ENCODE data around the gene CDH4.
"Not testable (repeated sequence)": the region's sequence is repeated elsewhere in the genome, so short reads cannot be mapped to it uniquely, and the experiment has no call there.

CDH4 gene

DNA sequence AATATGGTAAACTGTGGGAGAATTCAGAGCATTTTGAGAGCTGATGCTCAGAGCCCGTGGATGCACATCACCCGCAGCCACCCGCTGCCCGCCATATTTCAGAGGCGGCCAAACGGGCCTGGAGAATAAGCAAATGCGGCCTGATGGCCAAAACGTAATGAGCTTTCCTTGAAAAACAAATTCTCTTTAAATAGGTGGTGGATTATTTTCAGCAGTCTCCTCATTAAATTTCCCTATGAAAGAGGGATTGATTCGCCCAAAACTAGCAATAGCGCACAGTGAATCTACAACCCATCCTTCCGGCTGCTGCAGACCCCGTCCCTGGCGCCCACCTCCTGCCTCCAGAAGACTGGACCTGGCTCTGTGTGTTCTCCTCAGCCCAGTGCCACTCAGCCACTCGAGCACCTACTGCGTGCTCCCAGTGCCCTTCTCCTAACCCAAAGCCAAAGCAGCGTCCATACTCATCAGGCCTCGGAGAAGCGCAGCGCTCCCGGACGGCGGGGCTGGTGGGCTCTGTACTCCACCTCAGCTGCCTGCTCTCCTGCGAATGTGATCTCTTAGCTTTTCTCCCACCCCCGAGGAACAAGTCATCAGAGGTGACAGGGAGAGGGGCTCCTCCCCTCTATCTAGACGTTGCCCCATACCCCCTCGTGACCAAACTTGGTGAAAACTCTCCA lies 588.9 kb downstream of the CDH4 start:
- no peak for DNase-seq

DNA sequence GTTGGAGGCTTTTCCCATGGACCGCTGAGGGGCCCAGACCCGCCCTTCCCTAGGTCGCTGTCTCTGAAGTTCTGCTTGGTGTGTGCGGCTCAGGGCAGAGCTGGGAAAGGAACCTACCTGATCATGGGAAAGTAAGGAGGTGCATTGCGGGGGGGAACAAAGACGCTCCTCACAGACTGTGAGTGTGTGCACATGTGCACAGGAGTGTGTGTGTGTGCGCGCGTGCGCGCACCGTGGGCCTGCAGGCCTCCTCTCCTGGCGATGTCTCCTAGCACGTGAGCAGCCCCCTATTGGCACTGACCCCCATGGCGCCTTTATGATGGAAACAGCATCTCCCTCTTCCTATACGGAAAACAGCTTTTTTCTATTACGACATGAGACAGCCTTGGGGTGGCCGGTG lies 589.5 kb downstream of the CDH4 start:
- no peak for DNase-seq

DNA sequence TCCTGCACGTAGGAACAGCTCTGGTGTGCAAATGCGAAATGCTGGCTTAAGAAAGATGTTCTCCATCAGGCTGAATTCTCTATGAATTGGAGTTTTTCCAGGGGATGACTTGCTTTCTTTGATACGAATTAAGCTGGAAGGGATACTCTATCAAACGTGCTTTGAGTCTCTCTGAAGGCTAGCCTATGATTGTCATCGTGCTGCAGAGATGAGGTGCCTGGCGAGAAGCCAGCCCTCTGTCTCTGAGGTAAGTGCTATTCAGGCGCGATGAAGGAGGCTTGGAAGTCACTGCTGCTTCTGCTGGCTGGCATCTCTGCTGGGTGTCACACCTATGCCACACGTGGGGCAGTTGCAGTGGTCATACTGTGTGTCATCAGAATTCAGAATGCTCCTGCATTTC lies 589.9 kb downstream of the CDH4 start:
- no peak for DNase-seq

DNA sequence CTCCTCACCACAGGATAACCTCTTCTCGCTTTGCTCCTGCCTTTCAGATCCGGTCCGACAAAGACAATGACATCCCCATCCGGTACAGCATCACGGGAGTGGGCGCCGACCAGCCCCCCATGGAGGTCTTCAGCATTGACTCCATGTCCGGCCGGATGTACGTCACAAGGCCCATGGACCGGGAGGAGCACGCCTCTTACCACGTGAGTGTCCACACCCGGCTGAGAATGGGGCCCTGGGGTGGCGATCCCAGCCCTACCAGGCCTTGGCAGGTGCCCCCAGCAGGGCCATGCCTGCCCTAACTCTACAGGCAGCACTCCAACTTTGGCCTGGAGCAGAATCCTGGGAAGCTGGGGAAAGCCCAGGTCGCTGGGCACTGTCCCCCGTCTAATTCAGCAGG lies 592.6 kb downstream of the CDH4 start:
- no peak for DNase-seq

DNA sequence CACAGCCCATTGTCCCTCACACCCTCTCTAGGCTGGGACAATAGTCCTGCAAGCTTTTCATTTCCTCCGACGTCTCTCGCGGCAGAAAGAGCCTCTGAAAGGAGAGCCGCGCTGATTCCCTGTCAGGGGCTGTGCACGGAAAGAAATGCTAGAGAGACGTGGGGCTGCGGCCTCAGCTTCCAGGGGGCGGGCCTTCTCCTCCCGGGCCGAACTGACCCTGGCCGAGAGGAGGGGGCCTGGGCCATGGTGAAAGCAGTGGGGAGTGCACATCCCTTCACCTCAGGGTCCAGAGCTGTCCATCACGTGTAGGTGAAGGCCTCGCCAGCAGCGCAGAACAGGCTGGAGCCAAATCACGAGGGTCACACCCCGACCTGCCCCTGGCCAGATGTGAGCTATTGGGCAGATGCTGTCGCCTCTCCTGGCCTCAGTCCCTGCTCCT lies 593.2 kb downstream of the CDH4 start:
- no peak for DNase-seq

DNA sequence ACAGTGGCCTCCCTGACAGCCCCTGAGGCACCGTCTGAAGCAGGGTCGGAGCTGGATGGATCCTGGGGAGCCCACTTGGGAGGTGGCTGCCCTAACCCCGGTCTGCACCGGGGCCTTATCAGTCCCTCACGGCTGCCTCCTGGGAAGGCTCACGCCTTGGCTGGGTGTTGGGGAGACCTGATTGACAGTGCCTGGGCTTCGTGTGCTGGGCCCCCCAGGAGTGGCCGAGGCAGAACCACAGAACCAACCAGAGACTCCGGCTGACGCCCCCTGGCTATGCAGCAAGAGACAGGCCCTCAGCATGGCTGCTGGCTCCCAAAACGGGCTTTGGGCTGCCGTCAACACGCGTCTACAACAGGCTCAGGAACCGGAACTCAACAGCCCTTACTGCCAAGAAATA lies 594.0 kb downstream of the CDH4 start:
- no peak for DNase-seq

DNA sequence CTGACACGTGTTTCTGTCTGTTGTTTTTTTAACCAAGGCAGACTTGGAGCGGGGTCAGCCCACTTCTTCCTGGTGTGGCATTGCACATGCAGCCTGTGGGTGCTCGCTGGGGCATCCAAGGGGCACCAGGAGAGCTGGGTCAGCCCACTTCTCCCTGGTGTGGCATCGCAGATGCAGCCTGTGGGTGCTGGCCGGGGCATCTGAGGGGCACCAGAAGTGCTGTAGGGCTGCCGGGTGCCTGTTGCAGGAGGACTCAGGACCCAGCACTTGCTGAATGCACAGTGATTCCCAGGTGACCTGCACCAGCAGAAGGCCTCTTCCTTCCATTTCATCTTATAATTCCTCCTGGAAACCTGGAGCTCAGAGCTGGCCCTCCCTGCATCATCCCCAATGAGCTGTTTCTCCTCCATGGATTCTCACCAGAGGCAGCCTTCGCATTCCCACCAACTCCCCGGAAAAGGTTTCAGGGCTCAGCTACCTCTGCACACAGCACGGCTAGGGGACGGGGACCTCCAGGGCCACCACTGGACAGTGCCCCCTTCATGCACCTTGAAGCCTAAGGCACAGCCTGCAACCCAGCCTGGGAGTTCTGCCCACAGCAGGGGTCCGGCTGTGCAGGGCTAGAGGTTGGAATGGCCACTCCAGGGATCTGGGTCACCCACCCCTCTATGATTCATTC lies 594.8 kb downstream of the CDH4 start:
- DNase-seq: no peak

DNA sequence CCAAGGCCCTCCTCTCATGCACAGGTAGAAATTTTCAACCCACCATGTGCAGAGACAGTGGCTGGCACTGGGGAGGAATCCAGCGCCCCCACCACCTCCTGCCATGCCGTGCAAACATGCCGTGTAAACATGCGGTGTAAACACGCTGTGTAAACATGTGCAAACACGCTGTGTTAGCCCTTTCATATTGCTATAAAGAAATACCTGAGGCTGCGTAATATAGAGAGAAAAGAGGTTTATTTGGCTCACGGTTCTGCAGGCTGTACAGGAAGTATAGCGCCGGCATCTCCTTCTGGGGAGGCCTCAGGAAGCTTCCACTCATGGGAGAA lies 595.3 kb downstream of the CDH4 start:
- DNase-seq: no peak

DNA sequence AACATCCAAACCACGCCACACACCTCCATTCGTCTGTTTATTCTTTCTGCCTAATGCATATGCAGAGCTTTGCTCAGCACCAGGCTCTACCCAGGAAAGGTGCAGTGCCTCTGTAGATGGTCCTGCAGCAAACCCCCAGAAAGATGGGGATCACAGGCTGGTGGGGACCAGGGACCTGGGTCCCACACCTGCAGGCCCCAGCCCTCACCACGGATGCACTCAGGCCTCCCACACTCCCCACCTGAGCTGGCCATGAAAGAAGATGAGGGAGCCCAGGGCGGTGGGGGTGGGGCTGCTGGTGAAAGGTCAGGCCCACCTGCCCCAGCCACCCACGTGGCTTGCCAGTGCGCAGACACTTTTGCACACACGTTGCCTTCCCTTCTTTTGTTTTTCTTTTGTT lies 595.9 kb downstream of the CDH4 start:
- DNase-seq: no peak

DNA sequence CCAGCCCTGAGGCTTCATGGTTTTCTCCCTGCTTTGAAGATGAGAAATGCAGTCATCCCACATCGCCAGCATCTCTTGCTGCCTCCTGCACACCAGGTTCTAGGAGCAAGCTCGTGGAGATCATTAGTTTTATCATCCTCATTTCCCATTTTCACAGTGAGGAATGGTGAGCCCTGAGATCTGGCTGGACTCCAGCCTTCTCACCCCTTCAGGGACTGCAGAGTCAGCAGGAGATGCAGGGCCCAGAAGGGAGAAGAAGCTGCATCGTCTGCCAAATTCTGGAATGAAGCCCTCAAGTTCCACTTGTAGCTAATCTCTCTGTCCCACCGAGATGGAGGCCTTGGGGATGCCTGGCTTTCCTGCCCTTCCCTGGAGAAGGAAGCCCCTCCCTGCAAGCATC lies 596.8 kb downstream of the CDH4 start:
- no peak for DNase-seq

DNA sequence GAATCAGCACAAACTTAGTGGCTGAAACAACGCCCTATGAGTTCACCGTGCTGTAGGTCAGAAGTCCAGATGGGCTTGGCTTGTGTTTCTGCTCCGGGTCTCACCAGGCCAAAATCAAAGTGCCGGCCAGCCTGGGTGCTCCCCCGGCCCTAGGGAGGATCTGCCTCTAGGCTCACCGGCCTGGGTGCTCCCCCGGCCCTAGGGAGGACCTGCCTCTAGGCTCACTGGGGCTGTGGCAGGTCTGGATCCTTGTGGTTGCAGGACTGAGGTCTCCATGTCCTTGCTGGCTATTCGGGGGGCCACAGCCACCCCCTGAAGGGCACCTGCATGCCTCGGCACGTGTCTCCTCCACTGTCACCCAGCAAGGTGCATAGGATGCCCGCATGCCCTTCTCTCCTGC lies 597.3 kb downstream of the CDH4 start:
- no peak for DNase-seq

DNA sequence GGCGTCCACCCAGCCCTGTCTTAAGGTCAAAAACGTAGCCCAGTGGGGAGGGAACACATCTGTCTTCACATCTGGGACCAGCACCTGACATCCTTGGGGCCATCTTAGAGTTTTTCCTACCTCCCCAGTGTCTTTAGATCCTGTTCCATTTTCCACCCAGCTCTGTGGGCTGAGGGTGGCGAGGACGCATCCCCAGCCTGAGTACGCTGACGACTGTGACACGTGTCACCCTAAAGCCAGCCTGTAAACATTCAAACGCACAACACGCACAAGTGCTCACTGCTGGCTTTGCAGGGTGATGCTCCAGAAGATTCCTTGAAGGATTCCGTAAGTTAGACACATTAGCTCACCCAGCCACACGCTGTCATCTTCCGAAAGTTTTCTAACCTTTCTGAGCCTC lies 597.8 kb downstream of the CDH4 start:
- no peak for DNase-seq

DNA sequence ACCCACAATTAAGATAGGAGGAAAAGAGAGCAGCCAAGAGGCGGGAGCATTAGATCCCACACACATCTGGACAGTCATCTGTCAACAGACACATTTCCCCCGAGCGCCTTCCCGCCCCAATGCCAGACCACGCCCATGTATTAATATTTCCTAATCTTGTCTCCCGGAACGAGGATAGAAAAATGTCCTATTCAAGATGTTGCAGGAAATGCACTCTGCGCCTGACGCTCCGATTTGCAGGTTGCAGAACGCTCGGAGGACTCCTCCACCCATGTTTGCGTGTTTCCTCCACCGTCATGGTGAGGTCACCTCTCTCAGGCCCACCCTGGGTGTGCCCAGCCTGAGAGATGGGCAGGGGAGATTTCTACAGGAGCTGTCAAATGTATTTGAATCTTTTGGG lies 598.4 kb downstream of the CDH4 start:
- no peak for DNase-seq

DNA sequence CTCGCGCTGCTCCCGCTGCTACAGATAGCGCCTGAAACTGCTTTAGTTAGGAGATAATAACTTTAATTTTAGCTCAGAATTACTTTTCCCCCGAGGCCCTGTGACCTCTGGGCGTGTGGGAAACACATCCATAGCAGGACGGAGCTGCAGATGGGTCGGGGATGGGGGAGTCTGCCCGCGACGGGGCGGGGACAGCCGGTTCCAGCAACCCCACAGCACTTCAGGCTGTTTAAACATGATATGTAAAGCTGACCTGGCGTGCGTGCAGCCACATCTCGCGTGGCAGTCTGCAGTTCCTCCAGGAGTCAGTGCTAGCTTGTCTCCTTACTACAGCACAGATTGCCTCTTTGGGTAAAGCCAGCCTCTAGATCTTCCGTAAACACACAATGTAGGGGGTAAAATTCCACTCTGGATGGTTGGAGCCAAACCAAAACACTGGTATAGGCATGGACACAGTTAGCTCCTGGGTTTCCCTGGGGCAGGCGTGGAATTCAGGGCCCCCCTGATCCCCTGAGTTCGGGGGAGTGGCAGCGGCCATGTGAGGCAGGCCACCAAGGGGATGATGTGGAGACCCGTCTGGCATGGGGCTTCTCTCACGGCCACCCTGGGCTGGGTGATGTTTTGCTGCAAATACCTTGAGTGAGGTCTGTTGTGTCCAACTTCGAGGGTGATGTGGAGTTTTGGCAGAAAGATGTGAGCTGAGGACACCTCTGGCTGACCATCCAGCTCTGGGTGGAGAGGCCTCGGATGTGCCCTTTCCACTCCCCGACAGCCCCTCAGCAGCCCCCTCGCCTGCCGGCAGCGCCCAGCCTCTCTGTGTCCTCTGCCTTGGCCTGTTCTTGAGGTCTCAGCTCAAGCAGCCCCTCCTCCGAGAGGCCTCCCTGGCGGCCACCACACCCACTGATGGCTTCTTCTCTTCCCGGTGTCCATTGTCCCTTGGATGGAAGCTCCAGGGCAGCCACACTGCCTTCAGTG lies 599.2 kb downstream of the CDH4 start:
- no peak for DNase-seq

DNA sequence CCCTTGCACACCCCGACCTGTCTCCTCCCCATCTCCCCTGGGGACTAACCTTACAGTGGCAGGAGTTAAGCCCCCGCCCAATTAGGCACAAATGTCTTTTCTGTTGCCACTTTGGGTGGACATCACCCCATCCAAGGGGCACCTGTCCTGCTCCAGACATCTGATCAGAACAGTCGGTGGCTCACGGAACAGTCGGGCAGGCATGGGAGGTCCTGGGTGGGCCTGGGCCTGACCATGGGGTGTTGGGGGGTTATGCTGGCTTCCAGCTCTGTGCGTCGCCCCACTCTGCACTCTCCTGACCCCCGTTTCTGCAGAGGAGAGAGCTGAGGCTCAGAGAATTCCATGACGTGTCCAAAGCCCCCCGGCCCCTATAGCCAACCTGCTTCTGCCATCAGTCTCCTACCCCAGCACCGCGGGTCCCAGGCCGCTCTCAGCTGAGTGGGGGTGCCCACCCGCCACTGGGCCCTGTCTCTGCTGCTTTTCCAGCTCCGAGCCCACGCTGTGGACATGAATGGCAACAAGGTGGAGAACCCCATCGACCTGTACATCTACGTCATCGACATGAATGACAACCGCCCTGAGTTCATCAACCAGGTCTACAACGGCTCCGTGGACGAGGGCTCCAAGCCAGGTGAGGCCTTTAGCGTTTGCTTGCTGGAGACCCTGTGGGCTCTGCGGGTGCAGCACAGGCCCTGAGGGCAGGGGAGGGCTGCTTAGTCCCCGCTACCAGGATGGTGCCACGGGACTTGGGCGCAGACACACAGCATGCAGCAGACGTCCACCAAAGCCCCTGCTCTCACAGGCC lies 600.4 kb downstream of the CDH4 start:
- no peak for DNase-seq

DNA sequence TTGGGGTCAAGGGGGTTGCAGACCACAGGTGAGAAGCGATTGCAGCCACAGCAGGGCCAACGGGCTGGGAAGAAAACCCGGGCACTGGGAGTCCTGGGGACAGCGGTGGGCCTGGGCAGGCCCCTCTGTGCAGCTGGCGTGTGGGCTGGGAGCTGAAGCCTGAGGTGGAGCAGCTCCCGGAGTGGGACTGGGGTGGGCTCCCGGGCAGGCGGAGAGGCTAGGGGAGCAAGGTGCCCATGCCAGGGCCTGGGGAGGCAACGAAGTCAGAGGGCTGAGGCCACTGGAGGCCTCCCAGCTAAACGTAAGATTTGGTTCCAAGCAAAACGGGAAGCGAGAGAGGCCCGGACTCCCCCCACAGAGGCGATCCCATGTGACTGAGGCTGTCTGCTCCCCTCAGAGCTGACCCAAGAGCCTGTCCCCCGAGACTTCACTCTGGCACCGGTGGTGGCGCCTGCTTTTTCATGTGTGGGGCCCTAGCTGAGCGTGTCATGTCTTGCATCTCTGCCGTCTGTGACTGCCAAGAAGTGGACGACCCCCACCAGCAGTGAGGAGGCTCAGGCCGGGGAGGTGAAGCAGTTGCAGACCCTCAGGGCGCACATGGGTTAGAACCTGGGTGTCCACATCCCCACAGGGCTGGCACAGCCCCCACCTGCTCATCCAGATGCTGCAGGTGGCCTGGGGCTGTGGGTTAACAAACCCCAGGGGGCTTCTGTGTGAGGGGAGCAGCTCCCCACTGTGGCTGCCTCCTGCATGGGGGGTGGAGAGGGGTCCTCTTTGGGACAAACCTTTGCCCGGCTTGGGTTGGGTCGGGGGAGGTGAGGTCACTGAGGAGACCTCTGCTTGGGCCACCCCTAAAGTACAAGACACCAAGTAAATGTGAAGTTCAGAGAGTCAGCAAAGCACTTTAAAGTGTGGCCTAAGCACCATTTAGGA lies 601.3 kb downstream of the CDH4 start:
- no peak for DNase-seq

DNA sequence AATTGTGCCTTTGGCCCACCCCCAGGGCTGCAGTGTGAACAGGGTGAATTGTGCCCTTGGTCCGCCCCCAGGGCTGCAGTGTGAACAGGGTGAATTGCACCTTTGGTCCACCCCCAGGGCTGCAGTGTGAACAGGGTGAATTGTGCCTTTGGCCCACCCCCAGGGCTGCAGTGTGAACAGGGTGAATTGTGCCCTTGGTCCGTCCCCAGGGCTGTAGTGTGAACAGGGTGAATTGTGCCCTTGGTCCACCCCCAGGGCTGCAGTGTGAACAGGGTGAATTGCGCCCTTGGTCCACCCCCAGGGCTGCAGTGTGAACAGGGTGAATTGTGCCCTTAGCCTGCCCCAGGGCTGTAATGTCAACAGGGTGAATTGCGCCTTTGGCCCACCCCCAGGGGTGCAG lies 602.5 kb downstream of the CDH4 start:
- not testable (repeated sequence) for DNase-seq

DNA sequence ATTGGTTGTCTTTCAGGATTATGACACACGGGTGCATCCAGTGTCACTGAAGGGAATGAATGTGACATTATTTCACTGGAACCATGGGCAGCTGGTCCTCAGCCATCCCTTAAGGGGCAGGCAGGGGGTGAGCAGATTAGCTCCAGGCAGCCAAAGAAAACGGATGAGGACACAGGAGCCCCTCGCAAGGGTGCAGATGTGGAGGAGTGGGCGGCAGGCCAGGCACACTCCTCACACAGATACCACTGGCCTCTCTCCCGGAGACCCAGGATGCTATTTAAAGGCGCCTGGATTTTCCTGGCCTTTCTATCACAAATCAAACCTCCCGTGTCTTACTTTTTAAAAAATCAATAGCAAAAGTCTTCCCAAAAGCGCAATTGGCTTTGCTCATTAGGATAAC lies 603.2 kb downstream of the CDH4 start:
- no peak for DNase-seq

DNA sequence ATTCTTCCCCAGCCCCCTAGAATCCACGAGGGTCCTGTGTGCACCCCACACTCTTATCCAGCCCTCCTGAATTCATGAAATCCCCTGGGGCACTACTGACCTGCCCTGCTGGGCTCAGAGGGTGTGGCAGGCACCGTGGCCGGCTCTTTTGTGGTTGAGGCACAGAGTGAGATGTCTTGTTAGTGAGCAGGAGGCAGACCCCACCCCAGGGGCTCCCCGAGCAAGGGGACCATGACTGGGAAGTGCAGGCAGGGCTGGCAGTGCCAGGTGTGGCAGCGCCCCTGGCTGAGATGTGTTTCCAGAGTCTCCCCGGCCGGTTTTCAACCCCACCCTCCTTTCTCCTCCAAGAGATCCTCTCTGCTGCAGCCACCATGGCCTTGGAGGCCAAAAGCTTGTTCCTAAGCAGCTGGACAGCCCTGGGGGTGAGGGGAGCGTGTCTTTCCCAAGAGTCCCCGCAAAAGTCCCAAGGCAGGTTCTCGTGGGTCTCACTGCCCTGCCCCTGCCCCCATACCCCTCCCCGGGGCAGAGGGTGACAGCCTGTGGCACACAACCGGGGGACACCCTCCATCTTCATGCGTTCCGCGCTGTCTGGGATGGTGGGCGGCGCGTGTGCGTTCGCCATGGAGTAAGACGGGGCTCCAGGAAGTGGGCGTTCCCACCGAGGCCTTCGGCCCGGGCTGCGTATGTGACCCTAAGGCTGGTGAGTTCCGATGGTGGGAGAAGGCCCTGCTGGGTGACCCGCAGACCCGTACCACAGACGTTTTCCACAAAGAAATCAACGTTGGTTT lies 604.8 kb downstream of the CDH4 start:
- no peak for DNase-seq

DNA sequence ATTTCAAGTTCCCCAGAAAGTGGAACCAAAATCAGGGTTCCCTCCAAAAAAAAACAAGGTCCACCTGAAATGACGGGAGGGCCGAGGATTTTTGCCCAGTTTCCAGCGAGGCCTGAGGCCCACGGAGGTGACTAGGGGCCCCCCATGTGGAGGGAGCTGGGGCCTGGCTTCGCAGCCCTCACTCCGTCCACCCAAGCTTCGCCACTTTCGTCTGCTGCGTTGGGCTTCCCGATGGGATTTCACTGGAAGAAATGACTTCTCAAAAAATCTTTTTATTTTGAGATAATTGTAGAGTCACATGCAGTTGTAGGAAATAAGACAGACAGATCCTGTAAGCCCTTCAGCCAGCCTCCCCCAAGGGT lies 605.3 kb downstream of the CDH4 start:
- DNase-seq: no peak

DNA sequence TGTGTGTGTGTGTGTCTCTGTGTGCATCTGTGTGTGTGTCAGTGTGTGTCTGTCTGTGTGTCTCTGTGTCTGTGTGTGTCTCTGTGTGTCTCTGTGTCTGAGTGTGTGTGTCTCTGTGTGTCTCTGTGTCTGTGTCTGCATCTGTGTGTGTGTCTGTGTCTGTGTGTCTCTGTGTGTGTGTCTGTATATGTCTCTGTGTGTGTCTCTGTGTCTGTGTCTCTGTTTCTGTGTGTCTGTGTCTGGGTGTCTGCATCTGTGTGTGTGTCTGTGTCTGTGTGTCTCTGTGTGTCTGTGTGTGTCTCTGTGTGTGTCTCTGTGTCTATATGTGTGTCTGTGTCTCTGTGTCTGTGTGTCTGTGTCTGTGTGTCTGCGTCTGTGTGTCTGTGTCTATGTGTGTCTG lies 605.8 kb downstream of the CDH4 start:
- DNase-seq: no peak
